Coronary artery (tissue), 2 donors: ENCODE results near the gene DRD3.

ENCODE experiments used
- DNase-seq: peaks from one replicate; pipeline ENCODE4 v3.0.0-alpha.2; 2017; ENCODE audit warnings: low spot score
- H3K27ac ChIP-seq, 2 donors: fragments of 200-600 bp; sonication (generic); one replicate each; pipeline ENCODE4 v1.5.1; 2016 to 2019
- H3K4me3 ChIP-seq: fragments of 200-600 bp; sonication (generic); 2 replicates; pipeline ENCODE4 v1.5.1; 2016; ENCODE audit warnings: mild to moderate bottlenecking, moderate library complexity
- CTCF ChIP-seq: fragments of 200-600 bp; sonication (generic); IDR thresholded peaks from one replicate; pipeline ENCODE4 v1.5.1; 2019; ENCODE audit warnings: antibody characterized with exemption

DRD3 gene

GRCh38 chr3:114213292-114213626 is 34.4 kb upstream of the DRD3 start:
- no peak for TF ChIP-seq CTCF
- no peak for DNase-seq
- Histone ChIP-seq H3K4me3 (peak overlapping the region; percentile 46), H3K27ac (no peak overlapping the region)

- no peak overlapping the region for H3K4me3 ChIP-seq
- no peak overlapping the region for H3K27ac ChIP-seq
- DNase-seq, result no peak
- no peak for TF ChIP-seq CTCF
Observed at GRCh38 chr3:114212646-114213045, 33.8 kb upstream of the DRD3 start.

- H3K4me3 ChIP-seq, result no peak overlapping the region
- TF ChIP-seq CTCF, result no peak
- no peak overlapping the region for H3K27ac ChIP-seq
- DNase-seq, result no peak
Observed at GRCh38 chr3:114207768-114208167, 28.9 kb upstream of the DRD3 start.

GRCh38 chr3:114206342-114206741 is 27.5 kb upstream of the DRD3 start:
- no peak overlapping the region for H3K27ac ChIP-seq
- no peak for DNase-seq
- no peak for TF ChIP-seq CTCF
- H3K4me3 ChIP-seq, result no peak overlapping the region

- DNase-seq, result no peak
- Histone ChIP-seq H3K4me3 (no peak overlapping the region), H3K27ac (no peak overlapping the region)
- no peak for TF ChIP-seq CTCF
Observed at GRCh38 chr3:114205541-114205940, 26.7 kb upstream of the DRD3 start.

- Histone ChIP-seq H3K27ac (no peak overlapping the region), H3K4me3 (no peak overlapping the region)
- no peak for TF ChIP-seq CTCF
- DNase-seq, result no peak
Observed at GRCh38 chr3:114194750-114195149, 15.9 kb upstream of the DRD3 start.

- DNase-seq, result no peak
- no peak overlapping the region for H3K27ac ChIP-seq
- no peak for TF ChIP-seq CTCF
- H3K4me3 ChIP-seq, result no peak overlapping the region
Observed at GRCh38 chr3:114192136-114192535, 13.3 kb upstream of the DRD3 start.
